A673 (cell line): ENCODE results near the gene PLA2G6.

Experiments
- CTCF ChIP-seq: fragments of 300-800, 200-600 bp; sonication (generic); conservative IDR thresholded peaks from 2 replicates; pipeline ENCODE4 v1.5.1; 2017; ENCODE audit warnings: low read depth, mild to moderate bottlenecking, antibody characterized with exemption, low read length, moderate library complexity, mixed read lengths
- EZH2 ChIP-seq: fragments of 200-600 bp; sonication (generic); IDR thresholded peaks from 2 replicates; pipeline ENCODE4 v1.6.1; 2017; ENCODE audit warnings: borderline replicate concordance, low read depth, mild to moderate bottlenecking, mixed read lengths, antibody characterized with exemption, low read length; ENCODE audit not compliant: poor library complexity, severe bottlenecking

GRCh38 chr22:38087855-38088254 is 93.8 kb downstream of the PLA2G6 start:
- TF ChIP-seq CTCF = no peak
- no peak for TF ChIP-seq EZH2
